ENCODE data around the gene SLTM.

GRCh38 chr15:58977887-58978286 lies 44.4 kb upstream of the SLTM start:
- TF ChIP-seq CTCF (optimal IDR thresholded peaks at IDR 0.05 in 1 of 3, IDR thresholded peaks at IDR 0.05 in 1 of 3, conservative IDR thresholded peaks at IDR 0.05 in 1 of 3; ENCODE audit: extremely low read depth in 1 of 3, insufficient read depth in 2 of 3, low read length in 3 of 3) (no peak), EZH2 (IDR thresholded peaks at IDR 0.05; ENCODE audit: low read length) (no peak)

Data from keratinocyte (primary cell).